Fibroblast of gingiva (primary cell): ENCODE data around the gene SPATS2.

Source experiments
- DNase-seq: peaks from one replicate; pipeline ENCODE4 v3.0.0-alpha.2; 2011; ENCODE audit warnings: low read depth

Gene SPATS2

DNA sequence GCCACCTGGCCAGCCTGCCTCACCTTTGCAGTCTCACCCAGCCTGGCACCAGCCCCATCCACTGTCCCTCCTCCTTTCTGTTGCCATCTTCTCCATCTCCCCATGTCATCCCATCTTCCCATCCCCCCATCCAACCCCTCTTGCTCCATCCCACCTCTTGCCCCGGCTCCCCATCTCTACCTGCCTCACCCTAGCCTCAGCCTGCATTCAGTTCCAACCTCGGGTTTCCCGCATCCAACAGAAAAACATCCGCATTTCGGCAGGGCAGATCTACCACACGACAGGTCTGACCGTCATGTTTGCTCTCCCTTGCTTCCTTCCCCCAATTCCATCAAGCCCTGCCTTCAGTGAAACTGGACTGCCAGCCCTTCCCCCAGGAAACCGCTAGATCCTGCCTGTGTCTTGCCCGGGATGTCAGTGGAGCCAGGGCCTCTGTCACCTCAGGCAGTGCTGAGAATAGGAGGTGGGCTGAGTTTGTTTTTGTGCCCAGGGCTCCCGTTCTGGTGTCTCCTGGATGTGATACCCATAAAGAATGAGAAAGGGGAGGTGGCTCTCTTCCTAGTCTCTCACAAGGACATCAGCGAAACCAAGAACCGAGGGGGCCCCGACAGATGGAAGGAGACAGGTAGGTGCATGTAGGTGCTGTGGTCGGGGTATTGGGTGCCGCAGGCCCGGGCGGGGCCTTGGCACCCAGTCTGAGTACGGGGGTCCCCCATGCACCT, 174.0 kb downstream of the SPATS2 start:
- DNase-seq = no peak

DNA sequence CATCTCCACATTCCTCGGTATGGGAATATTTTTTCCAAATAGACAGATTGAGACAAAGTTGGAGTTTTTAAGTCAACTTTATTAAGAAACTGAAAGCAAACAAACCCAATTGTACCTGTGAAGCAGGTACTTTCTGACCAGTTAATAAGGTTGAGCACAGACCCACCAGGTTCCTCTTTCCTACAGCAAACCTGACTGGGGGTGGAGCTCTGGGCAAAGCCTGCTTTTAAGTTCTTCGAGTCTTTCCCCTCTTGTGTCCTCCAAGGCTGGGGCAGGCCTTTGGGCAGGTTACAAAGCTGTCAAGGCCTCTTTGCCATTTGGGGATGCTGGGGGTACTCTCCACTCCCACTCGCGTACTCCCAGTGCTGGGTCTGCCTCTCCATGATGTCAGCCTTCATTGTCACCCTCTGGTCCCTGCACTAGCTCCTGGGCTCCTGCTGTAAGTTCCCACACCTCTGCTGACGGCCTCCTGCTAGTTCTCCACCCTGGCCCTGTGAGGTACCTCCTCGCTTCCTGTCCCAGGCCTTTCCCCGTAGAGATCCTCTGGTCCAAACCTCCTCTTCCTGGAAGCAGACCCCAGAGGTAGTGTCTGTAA, 174.7 kb downstream of the SPATS2 start:
- no peak for DNase-seq

GRCh38 chr12:49542592-49543160, 175.4 kb downstream of the SPATS2 start:
- DNase-seq = no peak

GRCh38 chr12:49543221-49543913, 176.1 kb downstream of the SPATS2 start:
- no peak for DNase-seq

- no peak for DNase-seq
These were observed 176.9 kb downstream of the SPATS2 start for GRCh38 chr12:49543914-49544815.

DNA sequence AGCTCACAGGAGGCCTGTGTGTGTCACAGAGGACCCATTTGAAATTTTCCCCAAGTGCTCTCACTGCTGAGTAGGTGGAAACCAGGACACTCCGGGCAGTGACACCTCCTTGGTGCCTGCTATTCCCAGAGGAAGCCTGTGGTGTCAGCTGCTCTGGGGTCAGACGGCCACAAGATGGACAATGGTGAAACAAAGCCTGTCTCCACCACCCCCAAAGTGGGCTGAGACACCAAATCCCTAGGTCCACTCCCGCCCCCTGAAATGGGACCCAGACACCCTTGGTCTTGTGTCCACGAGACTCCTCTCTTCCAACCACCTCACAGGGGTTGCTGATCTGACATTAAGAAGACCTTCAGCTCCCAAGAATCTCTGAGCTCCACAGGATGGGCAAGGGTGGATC, 178.6 kb downstream of the SPATS2 start:
- no peak for DNase-seq

- DNase-seq = no peak
These were observed 179.2 kb downstream of the SPATS2 start for GRCh38 chr12:49546481-49546880.

DNA sequence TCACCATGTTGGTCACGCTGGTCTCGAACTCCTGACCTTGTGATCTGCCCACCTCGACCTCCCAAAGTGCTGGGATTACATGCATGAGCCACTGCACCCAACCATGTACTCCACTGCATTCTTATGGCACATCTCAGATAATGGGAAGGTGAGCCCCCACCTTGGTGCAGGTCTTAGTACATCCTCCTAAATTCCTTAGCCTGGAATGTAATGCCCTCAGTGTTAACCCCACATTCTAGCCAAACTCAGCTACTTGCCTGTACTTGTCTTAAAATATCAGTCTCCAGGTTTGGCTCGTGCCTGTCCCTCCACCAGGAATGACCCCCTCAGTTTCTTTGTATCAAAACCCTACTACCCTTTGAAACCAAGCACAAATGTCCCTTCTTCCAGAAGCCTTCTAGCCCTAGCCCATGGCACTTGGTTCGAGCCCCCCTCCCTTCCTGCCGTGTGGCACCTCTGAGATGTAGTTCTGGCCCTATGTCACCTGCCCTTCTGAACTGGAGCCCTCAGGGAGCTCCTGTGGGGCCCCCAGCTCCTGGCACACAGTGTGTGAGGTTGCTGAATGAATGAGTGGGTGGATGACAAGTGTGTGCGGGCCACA, 179.9 kb downstream of the SPATS2 start:
- no peak for DNase-seq

DNA sequence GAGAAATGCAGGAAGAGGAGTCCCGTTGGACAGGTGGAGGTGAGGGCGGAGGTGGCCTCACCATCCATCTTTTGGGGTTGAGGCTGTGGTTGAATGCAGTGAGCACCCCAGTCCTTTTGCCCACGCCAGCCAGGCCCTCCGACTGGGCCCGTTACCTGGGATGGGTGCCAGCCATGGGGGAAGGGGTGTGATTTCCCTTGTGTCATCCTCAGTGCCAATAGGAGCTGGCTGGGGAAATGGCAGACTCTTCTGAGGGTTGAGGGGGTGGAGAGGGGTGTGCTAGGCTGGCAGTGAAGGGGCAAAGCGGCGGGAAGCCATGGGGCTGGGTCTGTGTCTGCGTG, 181.2 kb downstream of the SPATS2 start:
- no peak for DNase-seq

- no peak for DNase-seq
These were observed 181.8 kb downstream of the SPATS2 start for GRCh38 chr12:49548822-49549648.

GRCh38 chr12:49549735-49550692, 182.8 kb downstream of the SPATS2 start:
- no peak for DNase-seq

DNA sequence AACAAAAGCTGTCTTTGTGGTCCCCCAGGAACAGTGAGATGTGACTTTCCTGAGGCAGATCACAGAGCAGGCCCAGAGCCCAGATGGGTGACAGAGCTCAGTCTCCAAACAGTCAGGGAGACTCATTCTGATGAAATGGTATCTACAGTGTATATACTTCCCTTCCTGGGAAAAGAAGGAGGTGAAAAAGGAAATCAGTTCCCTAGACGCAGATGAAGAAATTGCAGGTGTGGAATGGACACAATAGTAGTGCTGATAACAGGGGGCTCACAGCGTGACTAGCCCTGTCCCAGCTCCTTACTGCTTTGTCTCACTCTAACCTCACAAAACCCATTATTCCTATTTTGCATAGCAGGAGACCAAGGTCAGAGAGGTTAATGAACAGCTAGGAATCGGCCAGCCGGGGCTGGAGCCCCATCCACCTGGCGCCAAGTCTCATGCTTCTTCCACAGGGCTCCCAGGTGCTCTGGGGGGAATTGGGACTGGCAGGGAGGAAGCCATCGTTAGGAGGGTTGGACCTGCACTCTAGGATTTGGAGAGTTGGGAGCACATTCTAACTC, 183.5 kb downstream of the SPATS2 start:
- no peak for DNase-seq

GRCh38 chr12:49552014-49552413, 184.8 kb downstream of the SPATS2 start:
- peak; percentile 68 for DNase-seq

GRCh38 chr12:49552425-49552824, 185.2 kb downstream of the SPATS2 start:
- DNase-seq = no peak

- no peak for DNase-seq
These were observed 185.6 kb downstream of the SPATS2 start for GRCh38 chr12:49552899-49553298.

DNA sequence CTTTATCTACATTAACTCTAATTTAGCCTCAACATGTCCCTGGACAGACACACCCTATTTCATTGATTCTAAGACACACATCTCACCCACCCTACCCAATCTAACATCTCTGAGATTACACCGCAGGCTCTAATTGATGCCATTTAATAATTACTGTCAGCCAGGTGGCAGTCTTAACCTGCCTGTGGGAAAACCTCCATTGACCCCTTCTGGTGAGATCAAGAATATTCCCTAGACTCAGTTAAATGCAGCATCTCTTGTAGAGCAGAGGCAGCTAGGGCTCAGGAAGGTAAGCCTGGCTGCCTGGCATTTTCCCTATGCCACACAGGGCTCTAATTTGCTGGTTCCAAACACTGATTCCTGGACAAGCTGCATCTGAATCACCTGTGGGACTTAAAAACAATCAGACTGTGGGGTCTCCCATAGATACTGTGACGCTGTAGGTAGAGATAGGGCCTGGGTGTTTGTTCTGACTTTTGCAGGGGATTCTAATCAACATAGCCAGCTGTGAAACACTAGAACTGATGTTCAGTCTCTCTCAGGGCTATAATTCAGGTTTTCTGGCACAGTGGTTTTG, 186.3 kb downstream of the SPATS2 start:
- no peak for DNase-seq

GRCh38 chr12:49554266-49554665, 187.0 kb downstream of the SPATS2 start:
- DNase-seq = no peak

DNA sequence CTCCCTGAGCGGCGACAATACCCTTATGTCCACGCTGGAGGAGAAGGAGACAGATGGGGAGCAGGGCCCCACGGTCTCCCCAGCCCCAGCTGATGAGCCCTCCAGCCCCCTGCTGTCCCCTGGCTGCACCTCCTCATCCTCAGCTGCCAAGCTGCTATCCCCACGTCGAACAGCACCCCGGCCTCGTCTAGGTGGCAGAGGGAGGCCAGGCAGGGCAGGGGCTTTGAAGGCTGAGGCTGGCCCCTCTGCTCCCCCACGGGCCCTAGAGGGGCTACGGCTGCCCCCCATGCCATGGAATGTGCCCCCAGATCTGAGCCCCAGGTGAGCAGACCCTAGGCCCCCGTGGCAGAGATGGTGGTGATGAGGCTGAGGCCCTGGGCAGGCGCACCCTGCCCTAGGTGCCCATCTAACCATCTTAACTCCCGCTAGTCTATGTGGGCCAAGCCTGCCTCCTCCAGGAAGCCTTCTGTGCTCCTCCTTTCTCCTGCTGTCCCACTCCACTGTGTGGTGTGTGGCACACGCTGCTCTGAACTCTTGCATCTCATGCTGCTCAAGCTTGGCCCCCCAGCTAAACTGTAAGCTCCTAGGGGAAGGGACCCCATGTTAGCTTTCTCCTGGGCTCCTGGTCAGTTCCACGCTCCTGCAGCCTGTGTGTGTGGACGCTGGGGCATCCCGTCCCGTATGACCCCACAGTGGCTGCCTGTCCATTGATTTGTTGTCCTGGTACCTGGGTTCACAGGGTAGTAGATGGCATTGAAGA, 188.5 kb downstream of the SPATS2 start:
- DNase-seq = no peak
